K562 (cell line): Measurements from ENCODE around the gene SAMD8. TPM values are rescaled to one million over a fixed set of nuclear protein-coding genes. Genes with fewer than 3 reads are reported as not detected.

ENCODE experiments used
- CHD4 ChIP-seq: fragments of 200-600 bp; sonication (generic); IDR thresholded peaks from 3 replicates; pipeline ENCODE4 v1.6.1; 2012; ENCODE audit warnings: low read depth, mild to moderate bottlenecking, mixed read lengths, low read length, inconsistent platforms; ENCODE audit not compliant: insufficient read depth, insufficient replicate concordance, poor library complexity, severe bottlenecking
- CTBP1 ChIP-seq: fragments of 450-650 bp; IDR thresholded peaks from 2 replicates; pipeline ENCODE4 v1.6.1; 2016; ENCODE audit warnings: borderline replicate concordance
- CXXC5 ChIP-seq: fragments of 250-450 bp; sonication (Bioruptor Pico); IDR thresholded peaks from 2 replicates; pipeline ENCODE4 v1.8.0; 2022; ENCODE audit warnings: inconsistent platforms, mild to moderate bottlenecking, moderate library complexity
- DPF2 ChIP-seq: fragments of 450-650 bp; IDR thresholded peaks from 2 replicates; pipeline ENCODE4 v1.6.1; 2016
- ELF2 ChIP-seq: fragments of 250-450 bp; sonication (Bioruptor Pico); IDR thresholded peaks from 2 replicates; pipeline ENCODE4 v1.5.0; 2021; ENCODE audit warnings: mild to moderate bottlenecking
- HMBOX1 ChIP-seq: sonication (generic); IDR thresholded peaks from 2 replicates; pipeline ENCODE4 v1.6.1; 2016
- HMGXB4 ChIP-seq: sonication (generic); formaldehyde crosslinking; IDR thresholded peaks from 2 replicates; pipeline ENCODE4 v1.8.1; 2023; ENCODE audit warnings: mild to moderate bottlenecking, missing genetic modification reagents
- KAT7 ChIP-seq: sonication (generic); formaldehyde crosslinking; IDR thresholded peaks from 2 replicates; pipeline ENCODE4 v1.8.0; 2022; ENCODE audit warnings: missing genetic modification reagents, mild to moderate bottlenecking, borderline replicate concordance
- L3MBTL2 ChIP-seq: fragments of 450-650 bp; IDR thresholded peaks from 2 replicates; pipeline ENCODE4 v1.6.1; 2016; ENCODE audit warnings: mild to moderate bottlenecking, moderate library complexity
- MEIS2 ChIP-seq: fragments of 450-650 bp; IDR thresholded peaks from 2 replicates; pipeline ENCODE4 v1.6.1; 2014; ENCODE audit warnings: mild to moderate bottlenecking; ENCODE audit not compliant: partially characterized antibody
- MIER1 ChIP-seq: fragments of 450-650 bp; IDR thresholded peaks from 2 replicates; pipeline ENCODE4 v1.6.1; 2016; ENCODE audit warnings: antibody characterized with exemption, mild to moderate bottlenecking, low read depth
- MYBL2 ChIP-seq, 2 experiments: fragments of 450-650 bp in 1 of 2; sonication (generic) in 1 of 2; formaldehyde crosslinking in 1 of 2; IDR thresholded peaks; 2 replicates each; pipeline versions ENCODE4 v1.6.1 to v1.8.1; 2017 to 2022; ENCODE audit warnings: borderline replicate concordance in 1 of 2, inconsistent platforms in 1 of 2, low read depth in 1 of 2, mild to moderate bottlenecking in 1 of 2, missing genetic modification reagents in 1 of 2, moderate library complexity in 1 of 2
- NR2C2 ChIP-seq, 2 experiments: fragments of 200-800 bp in 1 of 2; sonication (Bioruptor generic) in 1 of 2; sonication (generic) in 1 of 2; formaldehyde crosslinking in 1 of 2; IDR thresholded peaks; 2 replicates each; pipeline versions ENCODE4 v1.6.1 to v1.8.0; 2016 to 2022; ENCODE audit warnings: mild to moderate bottlenecking in 1 of 2, missing compliant biosample characterization in 1 of 2, missing genetic modification characterization in 1 of 2, missing genetic modification reagents in 1 of 2
- OTX1 ChIP-seq: fragments of 450-650 bp; formaldehyde crosslinking; IDR thresholded peaks from 2 replicates; pipeline ENCODE4 v1.4.0; 2022; ENCODE audit warnings: mild to moderate bottlenecking
- POLR2B ChIP-seq: fragments of 450-650 bp; IDR thresholded peaks from 2 replicates; pipeline ENCODE4 v1.6.1; 2018; ENCODE audit warnings: low read depth; ENCODE audit not compliant: partially characterized antibody
- PRMT5 ChIP-seq: sonication (generic); formaldehyde crosslinking; IDR thresholded peaks from 2 replicates; pipeline ENCODE4 v1.5.0; 2020; ENCODE audit warnings: missing genetic modification reagents
- ZBTB33 ChIP-seq: sonication (generic); formaldehyde crosslinking; IDR thresholded peaks from 2 replicates; pipeline ENCODE4 v1.8.1; 2023; ENCODE audit warnings: mild to moderate bottlenecking, missing genetic modification reagents
- ZBTB43 ChIP-seq: sonication (generic); formaldehyde crosslinking; IDR thresholded peaks from 2 replicates; pipeline ENCODE4 v1.8.0; 2023; ENCODE audit warnings: mild to moderate bottlenecking, missing genetic modification reagents
- ZNF347 ChIP-seq: fragments of 450-650 bp; formaldehyde crosslinking; IDR thresholded peaks from 2 replicates; pipeline ENCODE4 v1.4.0; 2020; ENCODE audit warnings: low read depth, mild to moderate bottlenecking, moderate library complexity
- polyA plus RNA-seq, 8 experiments: library from polyadenylated mRNA; depleted of rRNA in 4 of 8; stranded (reverse) in 5 of 8; unstranded in 3 of 8; fragments of >200 nt; fragmentation: Nextera tagmentation in 2 of 8; fragmentation: Illumina TruSeq in 1 of 8; extraction: Ambion mirVana in 2 of 8; extraction: Trizol in 1 of 8; gene quantifications; 2 replicates each; pipeline versions ENCODE4 v1.2.1 to v1.2.3, GENCODE V29; 2011 to 2014; ENCODE audit warnings: inconsistent platforms in 1 of 8, missing spikeins in 1 of 8
- total RNA-seq, 7 experiments: library from RNA; depleted of rRNA in 6 of 7; stranded (reverse); fragments of >200 nt in 6 of 7; fragmentation: Illumina TruSeq in 2 of 7; extraction: Trizol in 2 of 7; gene quantifications; 2 replicates each; pipeline versions ENCODE4 v1.2.1 to v1.2.3, GENCODE V29; 2011 to 2021; ENCODE audit warnings: low replicate concordance in 1 of 7
- TF ChIP-seq, protein P1 (sequence below): sonication (generic); formaldehyde crosslinking; IDR thresholded peaks from 2 replicates; pipeline ENCODE4 v1.9.0; 2022; ENCODE audit warnings: mild to moderate bottlenecking, missing genetic modification reagents

SAMD8 gene
- total and polyA plus RNA-seq, 9 of the 15 experiments (the other 6 are each of a cell fraction or from before 2014, with no cell fraction given) = 2.7 to 16.1 (median 6.2) TPM

GRCh38 chr10:75207079-75207856, 95.8 kb downstream of the SAMD8 start (continued):
- TF ChIP-seq ELF2 (CRISPR knock-in tag) (no peak), DPF2 (peak; percentile 67), CTBP1 (0 out of 2 replicates have a peak, but pooled peaks have one; percentile 35), ZBTB43 (no peak), HMGXB4 (CRISPR knock-in tag) (no peak), ZBTB33 (CRISPR knock-in tag) (0 out of 2 replicates have a peak, but pooled peaks have one; percentile 5), NR2C2 (CRISPR knock-in tag; IDR thresholded peaks at IDR 0.05) (no peak), NR2C2 (tag; IDR thresholded peaks at IDR 0.05) (0 out of 2 replicates have a peak, but pooled peaks have one; percentile 37), KAT7 (CRISPR knock-in tag) (no peak), OTX1 (CRISPR knock-in tag) (no peak), MYBL2 (IDR thresholded peaks at IDR 0.05; ENCODE audit: low read depth) (no peak), MYBL2 (CRISPR knock-in tag; IDR thresholded peaks at IDR 0.05; ENCODE audit: borderline replicate concordance) (no peak), ZNF347 (CRISPR knock-in tag) (no peak), MIER1 (no peak), PRMT5 (CRISPR knock-in tag) (no peak), L3MBTL2 (0 out of 2 replicates have a peak, but pooled peaks have one; percentile 27), HMBOX1 (0 out of 2 replicates have a peak, but pooled peaks have one; percentile 29), CHD4 (no peak), MEIS2 (peak; percentile 22), CXXC5 (CRISPR knock-in tag) (0 out of 2 replicates have a peak, but pooled peaks have one; percentile 8), POLR2B (no peak)
- TF ChIP-seq, protein P1, sequence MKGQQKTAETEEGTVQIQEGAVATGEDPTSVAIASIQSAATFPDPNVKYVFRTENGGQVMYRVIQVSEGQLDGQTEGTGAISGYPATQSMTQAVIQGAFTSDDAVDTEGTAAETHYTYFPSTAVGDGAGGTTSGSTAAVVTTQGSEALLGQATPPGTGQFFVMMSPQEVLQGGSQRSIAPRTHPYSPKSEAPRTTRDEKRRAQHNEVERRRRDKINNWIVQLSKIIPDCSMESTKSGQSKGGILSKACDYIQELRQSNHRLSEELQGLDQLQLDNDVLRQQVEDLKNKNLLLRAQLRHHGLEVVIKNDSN (CRISPR knock-in tag) = no peak
